ENCODE measurements around the gene MTOR.

DNA sequence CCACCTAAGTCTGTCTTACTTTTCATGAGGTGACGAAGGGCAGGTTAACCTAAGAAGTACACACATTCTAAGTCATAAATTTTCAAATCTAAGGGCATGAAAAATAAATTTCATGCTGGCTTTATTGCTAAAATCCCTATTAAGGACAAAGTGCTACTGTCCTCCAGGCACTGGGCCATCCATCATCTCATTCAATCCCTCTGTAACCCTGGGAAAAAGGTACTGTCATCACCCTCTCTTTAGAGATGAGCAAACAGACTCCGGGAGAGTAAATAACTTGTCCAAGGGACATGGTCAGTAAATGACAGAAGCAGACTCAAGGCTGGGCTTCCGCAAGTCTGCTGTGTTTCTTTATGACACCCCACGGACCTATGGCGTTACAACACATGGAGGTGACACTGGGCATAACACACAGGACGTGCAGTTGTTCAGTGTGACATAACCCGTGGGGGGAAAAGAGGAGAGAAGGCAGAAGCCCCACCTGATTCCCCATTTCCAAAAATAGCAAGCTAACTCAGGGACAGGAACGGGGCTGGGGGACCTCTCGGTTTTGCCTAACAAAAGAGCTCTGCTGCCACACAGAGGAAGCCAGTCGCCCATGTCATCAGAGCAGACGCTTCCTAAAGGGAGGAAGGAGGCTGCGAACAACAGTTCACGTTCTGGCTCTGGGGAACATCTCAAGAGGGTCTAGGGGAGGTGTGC, 190.0 kb downstream of the MTOR start:
- TF ChIP-seq, protein P1, sequence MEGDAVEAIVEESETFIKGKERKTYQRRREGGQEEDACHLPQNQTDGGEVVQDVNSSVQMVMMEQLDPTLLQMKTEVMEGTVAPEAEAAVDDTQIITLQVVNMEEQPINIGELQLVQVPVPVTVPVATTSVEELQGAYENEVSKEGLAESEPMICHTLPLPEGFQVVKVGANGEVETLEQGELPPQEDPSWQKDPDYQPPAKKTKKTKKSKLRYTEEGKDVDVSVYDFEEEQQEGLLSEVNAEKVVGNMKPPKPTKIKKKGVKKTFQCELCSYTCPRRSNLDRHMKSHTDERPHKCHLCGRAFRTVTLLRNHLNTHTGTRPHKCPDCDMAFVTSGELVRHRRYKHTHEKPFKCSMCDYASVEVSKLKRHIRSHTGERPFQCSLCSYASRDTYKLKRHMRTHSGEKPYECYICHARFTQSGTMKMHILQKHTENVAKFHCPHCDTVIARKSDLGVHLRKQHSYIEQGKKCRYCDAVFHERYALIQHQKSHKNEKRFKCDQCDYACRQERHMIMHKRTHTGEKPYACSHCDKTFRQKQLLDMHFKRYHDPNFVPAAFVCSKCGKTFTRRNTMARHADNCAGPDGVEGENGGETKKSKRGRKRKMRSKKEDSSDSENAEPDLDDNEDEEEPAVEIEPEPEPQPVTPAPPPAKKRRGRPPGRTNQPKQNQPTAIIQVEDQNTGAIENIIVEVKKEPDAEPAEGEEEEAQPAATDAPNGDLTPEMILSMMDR (IDR thresholded peaks at IDR 0.05; ENCODE audit: low read length): no peak
- no peak for TF ChIP-seq EZH2phosphoT487 (IDR thresholded peaks at IDR 0.05; ENCODE audit: low read length)
